GM23338 (cell line): Measurements from ENCODE around the gene GOLGA6C. TPM values are rescaled to one million over a fixed set of nuclear protein-coding genes. Genes with fewer than 3 reads are reported as not detected.

Experiments
- ATAC-seq: fragments of 200-7000 bp; cut with Tn5 transposase; 3 replicates; pipeline ENCODE4 v1.9.1; 2020
- DNase-seq: peaks from one replicate; pipeline ENCODE4 v3.0.0-alpha.2; 2015; ENCODE audit warnings: low spot score
- H2AFZ ChIP-seq: fragments of 200-600 bp; sonication (generic); 2 replicates; pipeline ENCODE4 v1.8.0; 2016; ENCODE audit warnings: antibody characterized with exemption, mild to moderate bottlenecking, moderate library complexity
- H3F3A ChIP-seq: fragments of 200-600 bp; sonication (generic); replicated peaks from 2 replicates; pipeline ENCODE4 v1.8.0; 2017; ENCODE audit warnings: antibody characterized with exemption, mixed run types, low read depth
- H3K27ac ChIP-seq: fragments of 200-600 bp; sonication (generic); 2 replicates; pipeline ENCODE4 v1.6.1; 2016; ENCODE audit warnings: low read depth
- H3K27me3 ChIP-seq: fragments of 200-600 bp; sonication (generic); 2 replicates; pipeline ENCODE4 v1.8.0; 2016; ENCODE audit warnings: mild to moderate bottlenecking, mixed run types, moderate library complexity; ENCODE audit not compliant: insufficient read depth
- H3K36me3 ChIP-seq: fragments of 200-600 bp; sonication (generic); 2 replicates; pipeline ENCODE4 v1.8.0; 2016; ENCODE audit warnings: mild to moderate bottlenecking; ENCODE audit not compliant: insufficient read depth
- H3K4me1 ChIP-seq: fragments of 200-600 bp; sonication (generic); 2 replicates; pipeline ENCODE4 v1.8.0; 2016; ENCODE audit warnings: mild to moderate bottlenecking, moderate library complexity; ENCODE audit not compliant: insufficient read depth
- H3K4me2 ChIP-seq: fragments of 200-600 bp; sonication (generic); 2 replicates; pipeline ENCODE4 v1.7.1; 2017; ENCODE audit warnings: mixed run types
- H3K4me3 ChIP-seq: fragments of 200-600 bp; sonication (generic); 2 replicates; pipeline ENCODE4 v1.6.1; 2016; ENCODE audit warnings: mixed run types
- H3K79me2 ChIP-seq: fragments of 200-600 bp; sonication (generic); replicated peaks from 2 replicates; pipeline ENCODE4 v1.8.0; 2017; ENCODE audit warnings: mild to moderate bottlenecking; ENCODE audit not compliant: insufficient read depth
- H3K9me2 ChIP-seq: fragments of 200-600 bp; sonication (generic); 2 replicates; pipeline ENCODE4 v1.8.0; 2017; ENCODE audit not compliant: insufficient read depth
- H4K20me1 ChIP-seq: fragments of 200-600 bp; sonication (generic); replicated peaks from 2 replicates; pipeline ENCODE4 v1.8.0; 2017; ENCODE audit warnings: mild to moderate bottlenecking; ENCODE audit not compliant: insufficient read depth
- H3K27ac Mint-ChIP-seq: 2 replicates; pipeline ENCODE4 v1.8.0; 2020; ENCODE audit warnings: inconsistent platforms, mild to moderate bottlenecking, moderate library complexity, mixed read lengths
- H3K27me3 Mint-ChIP-seq: 3 replicates; pipeline ENCODE4 v1.8.0; 2022; ENCODE audit warnings: low read depth, mild to moderate bottlenecking, moderate library complexity, mixed read lengths, inconsistent platforms; ENCODE audit not compliant: insufficient read depth, poor library complexity
- H3K36me3 Mint-ChIP-seq: 3 replicates; pipeline ENCODE4 v1.8.0; 2021; ENCODE audit warnings: low read depth, mild to moderate bottlenecking, inconsistent platforms, moderate library complexity, mixed read lengths
- H3K4me1 Mint-ChIP-seq: 3 replicates; pipeline ENCODE4 v1.8.0; 2020; ENCODE audit warnings: mild to moderate bottlenecking, inconsistent platforms, mixed read lengths
- H3K4me3 Mint-ChIP-seq: 3 replicates; pipeline ENCODE4 v1.8.0; 2021; ENCODE audit warnings: moderate library complexity, mild to moderate bottlenecking, inconsistent platforms, mixed read lengths
- H3K9me3 Mint-ChIP-seq: 3 replicates; pipeline ENCODE4 v1.8.0; 2020; ENCODE audit warnings: moderate library complexity, mild to moderate bottlenecking, inconsistent platforms, mixed read lengths
- CREB1 ChIP-seq: fragments of 250-450 bp; sonication (Bioruptor Pico); IDR thresholded peaks from 2 replicates; pipeline ENCODE4 v1.5.0; 2020; ENCODE audit warnings: low read depth, mild to moderate bottlenecking, moderate library complexity
- EZH2 ChIP-seq: fragments of 200-600 bp; sonication (generic); IDR thresholded peaks from one replicate; pipeline ENCODE4 v1.8.0; 2017; ENCODE audit warnings: antibody characterized with exemption, mild to moderate bottlenecking, low read depth; ENCODE audit not compliant: unreplicated experiment
- EZH2phosphoT487 ChIP-seq: fragments of 200-600 bp; sonication (generic); IDR thresholded peaks from one replicate; pipeline ENCODE4 v1.8.1; 2018; ENCODE audit warnings: antibody characterized with exemption; ENCODE audit not compliant: unreplicated experiment
- JUNB ChIP-seq: IDR thresholded peaks from one replicate; pipeline ENCODE4 v1.6.1; 2016; ENCODE audit warnings: antibody characterized with exemption; ENCODE audit not compliant: unreplicated experiment
- POLR2AphosphoS5 ChIP-seq: IDR thresholded peaks from 2 replicates; pipeline ENCODE4 v1.6.1; 2016; ENCODE audit warnings: antibody characterized with exemption, low read depth
- ZNF114 ChIP-seq: fragments of 250-450 bp; sonication (Bioruptor Pico); IDR thresholded peaks from 2 replicates; pipeline ENCODE4 v1.5.0; 2020; ENCODE audit warnings: mild to moderate bottlenecking, moderate library complexity
- ZNF331 ChIP-seq: fragments of 250-450 bp; sonication (Bioruptor Pico); IDR thresholded peaks from 2 replicates; pipeline ENCODE4 v1.5.0; 2020; ENCODE audit warnings: low read depth, mild to moderate bottlenecking, moderate library complexity
- polyA plus RNA-seq: library from polyadenylated mRNA; unstranded; fragments of >200 nt; fragmentation: Nextera tagmentation; extraction: Ambion mirVana; gene quantifications from 2 replicates; pipeline ENCODE4 v1.2.1, GENCODE V29; 2016
- total RNA-seq: library from RNA; depleted of rRNA; stranded (reverse); fragments of >200 nt; shearing (Covaris generic); gene quantifications from 2 replicates; pipeline ENCODE4 v1.2.3, GENCODE V29; 2014
- TF ChIP-seq, protein P1 (sequence below): IDR thresholded peaks from one replicate; pipeline ENCODE4 v1.6.1; 2018; ENCODE audit warnings: antibody characterized with exemption; ENCODE audit not compliant: unreplicated experiment
- TF ChIP-seq, protein P2 (sequence below), 2 experiments: fragments of 200-600 bp in 1 of 2; sonication (generic) in 1 of 2; conservative IDR thresholded peaks; 2 replicates each; pipeline versions ENCODE4 v1.5.1 to v1.6.1; 2016 to 2017; ENCODE audit warnings: antibody characterized with exemption in 2 of 2, low read depth in 2 of 2, mild to moderate bottlenecking in 2 of 2, moderate library complexity in 1 of 2
- TF ChIP-seq, protein P3 (sequence below): IDR thresholded peaks from 2 replicates; pipeline ENCODE4 v1.6.1; 2016; ENCODE audit warnings: antibody characterized with exemption

GOLGA6C gene
- total and polyA plus RNA-seq, 2 experiments from 2014 or later = 0.34 to 1.3 TPM

GRCh38 chr15:75230016-75230343, 28.2 kb upstream of the GOLGA6C start:
- Histone ChIP-seq H3K4me2 (no peak overlapping the region), H3K27ac (no peak overlapping the region), H3K27me3 (no peaks in the 10 kb centered on the region), H2AFZ (no peak overlapping the region), H4K20me1 (no peaks in the 10 kb centered on the region), H3K4me1 (no peaks in the 10 kb centered on the region), H3K79me2 (no peaks in the 10 kb centered on the region), H3K36me3 (no peaks in the 10 kb centered on the region), H3K9me2 (no peaks in the 10 kb centered on the region), H3K4me3 (no peak overlapping the region), H3F3A (no peaks in the 10 kb centered on the region)
- Mint-ChIP-seq H3K9me3 (no peaks in the 10 kb centered on the region; the same call in 2 of the 3 replicates), H3K36me3 (peaks cover 2% of the 10 kb centered on the region; the same call in 1 of the 3 replicates), H3K4me3 (no peak overlapping the region), H3K4me1 (peaks cover 15% of the 10 kb centered on the region), H3K27ac (no peak overlapping the region), H3K27me3 (peaks cover 17% of the 10 kb centered on the region)
- DNase-seq (no peak), ATAC-seq (no peak)
- TF ChIP-seq CREB1 (CRISPR knock-in tag) (no peak), POLR2AphosphoS5 (no peak), EZH2phosphoT487 (no peak), EZH2 (no peak), ZNF114 (no peak), ZNF331 (CRISPR knock-in tag) (no peak), JUNB (no peak)
- TF ChIP-seq, protein P1, sequence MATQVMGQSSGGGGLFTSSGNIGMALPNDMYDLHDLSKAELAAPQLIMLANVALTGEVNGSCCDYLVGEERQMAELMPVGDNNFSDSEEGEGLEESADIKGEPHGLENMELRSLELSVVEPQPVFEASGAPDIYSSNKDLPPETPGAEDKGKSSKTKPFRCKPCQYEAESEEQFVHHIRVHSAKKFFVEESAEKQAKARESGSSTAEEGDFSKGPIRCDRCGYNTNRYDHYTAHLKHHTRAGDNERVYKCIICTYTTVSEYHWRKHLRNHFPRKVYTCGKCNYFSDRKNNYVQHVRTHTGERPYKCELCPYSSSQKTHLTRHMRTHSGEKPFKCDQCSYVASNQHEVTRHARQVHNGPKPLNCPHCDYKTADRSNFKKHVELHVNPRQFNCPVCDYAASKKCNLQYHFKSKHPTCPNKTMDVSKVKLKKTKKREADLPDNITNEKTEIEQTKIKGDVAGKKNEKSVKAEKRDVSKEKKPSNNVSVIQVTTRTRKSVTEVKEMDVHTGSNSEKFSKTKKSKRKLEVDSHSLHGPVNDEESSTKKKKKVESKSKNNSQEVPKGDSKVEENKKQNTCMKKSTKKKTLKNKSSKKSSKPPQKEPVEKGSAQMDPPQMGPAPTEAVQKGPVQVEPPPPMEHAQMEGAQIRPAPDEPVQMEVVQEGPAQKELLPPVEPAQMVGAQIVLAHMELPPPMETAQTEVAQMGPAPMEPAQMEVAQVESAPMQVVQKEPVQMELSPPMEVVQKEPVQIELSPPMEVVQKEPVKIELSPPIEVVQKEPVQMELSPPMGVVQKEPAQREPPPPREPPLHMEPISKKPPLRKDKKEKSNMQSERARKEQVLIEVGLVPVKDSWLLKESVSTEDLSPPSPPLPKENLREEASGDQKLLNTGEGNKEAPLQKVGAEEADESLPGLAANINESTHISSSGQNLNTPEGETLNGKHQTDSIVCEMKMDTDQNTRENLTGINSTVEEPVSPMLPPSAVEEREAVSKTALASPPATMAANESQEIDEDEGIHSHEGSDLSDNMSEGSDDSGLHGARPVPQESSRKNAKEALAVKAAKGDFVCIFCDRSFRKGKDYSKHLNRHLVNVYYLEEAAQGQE = no peak
- TF ChIP-seq, protein P2, sequence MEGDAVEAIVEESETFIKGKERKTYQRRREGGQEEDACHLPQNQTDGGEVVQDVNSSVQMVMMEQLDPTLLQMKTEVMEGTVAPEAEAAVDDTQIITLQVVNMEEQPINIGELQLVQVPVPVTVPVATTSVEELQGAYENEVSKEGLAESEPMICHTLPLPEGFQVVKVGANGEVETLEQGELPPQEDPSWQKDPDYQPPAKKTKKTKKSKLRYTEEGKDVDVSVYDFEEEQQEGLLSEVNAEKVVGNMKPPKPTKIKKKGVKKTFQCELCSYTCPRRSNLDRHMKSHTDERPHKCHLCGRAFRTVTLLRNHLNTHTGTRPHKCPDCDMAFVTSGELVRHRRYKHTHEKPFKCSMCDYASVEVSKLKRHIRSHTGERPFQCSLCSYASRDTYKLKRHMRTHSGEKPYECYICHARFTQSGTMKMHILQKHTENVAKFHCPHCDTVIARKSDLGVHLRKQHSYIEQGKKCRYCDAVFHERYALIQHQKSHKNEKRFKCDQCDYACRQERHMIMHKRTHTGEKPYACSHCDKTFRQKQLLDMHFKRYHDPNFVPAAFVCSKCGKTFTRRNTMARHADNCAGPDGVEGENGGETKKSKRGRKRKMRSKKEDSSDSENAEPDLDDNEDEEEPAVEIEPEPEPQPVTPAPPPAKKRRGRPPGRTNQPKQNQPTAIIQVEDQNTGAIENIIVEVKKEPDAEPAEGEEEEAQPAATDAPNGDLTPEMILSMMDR (conservative IDR thresholded peaks at IDR 0.05; ENCODE audit: low read depth in 2 of 2) = no peak
- TF ChIP-seq, protein P3, sequence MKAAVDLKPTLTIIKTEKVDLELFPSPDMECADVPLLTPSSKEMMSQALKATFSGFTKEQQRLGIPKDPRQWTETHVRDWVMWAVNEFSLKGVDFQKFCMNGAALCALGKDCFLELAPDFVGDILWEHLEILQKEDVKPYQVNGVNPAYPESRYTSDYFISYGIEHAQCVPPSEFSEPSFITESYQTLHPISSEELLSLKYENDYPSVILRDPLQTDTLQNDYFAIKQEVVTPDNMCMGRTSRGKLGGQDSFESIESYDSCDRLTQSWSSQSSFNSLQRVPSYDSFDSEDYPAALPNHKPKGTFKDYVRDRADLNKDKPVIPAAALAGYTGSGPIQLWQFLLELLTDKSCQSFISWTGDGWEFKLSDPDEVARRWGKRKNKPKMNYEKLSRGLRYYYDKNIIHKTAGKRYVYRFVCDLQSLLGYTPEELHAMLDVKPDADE = no peak
